22Rv1 (cell line): Measurements from ENCODE around the gene PACRG.

Experiments
- ZFX ChIP-seq: fragments of 450-650 bp; IDR thresholded peaks from 2 replicates; pipeline ENCODE4 v1.6.1; 2017; ENCODE audit warnings: antibody characterized with exemption, borderline replicate concordance
- TF ChIP-seq, protein P1 (sequence below): fragments of 450-650 bp; IDR thresholded peaks from 2 replicates; pipeline ENCODE4 v1.5.1; 2017; ENCODE audit warnings: mild to moderate bottlenecking

DNA sequence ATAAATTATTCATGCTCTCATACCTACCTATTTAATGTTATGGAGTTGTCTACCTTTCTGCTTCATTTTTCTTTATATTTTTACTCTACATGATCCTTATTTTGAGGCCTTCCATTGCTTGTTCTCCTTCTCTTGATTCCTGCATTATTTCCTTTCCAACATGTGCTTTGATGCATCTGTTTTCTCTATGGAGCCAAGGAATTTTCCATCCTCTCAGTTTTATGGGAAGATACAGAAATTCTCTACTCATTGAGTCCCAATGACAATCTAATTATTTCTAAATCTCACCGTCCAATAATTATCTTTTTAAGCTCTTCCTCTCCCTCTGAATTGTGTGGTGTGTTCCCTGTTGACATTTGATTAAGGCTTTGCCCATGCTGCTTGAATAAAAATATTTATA lies 136.0 kb downstream of the PACRG start:
- TF ChIP-seq, protein P1, sequence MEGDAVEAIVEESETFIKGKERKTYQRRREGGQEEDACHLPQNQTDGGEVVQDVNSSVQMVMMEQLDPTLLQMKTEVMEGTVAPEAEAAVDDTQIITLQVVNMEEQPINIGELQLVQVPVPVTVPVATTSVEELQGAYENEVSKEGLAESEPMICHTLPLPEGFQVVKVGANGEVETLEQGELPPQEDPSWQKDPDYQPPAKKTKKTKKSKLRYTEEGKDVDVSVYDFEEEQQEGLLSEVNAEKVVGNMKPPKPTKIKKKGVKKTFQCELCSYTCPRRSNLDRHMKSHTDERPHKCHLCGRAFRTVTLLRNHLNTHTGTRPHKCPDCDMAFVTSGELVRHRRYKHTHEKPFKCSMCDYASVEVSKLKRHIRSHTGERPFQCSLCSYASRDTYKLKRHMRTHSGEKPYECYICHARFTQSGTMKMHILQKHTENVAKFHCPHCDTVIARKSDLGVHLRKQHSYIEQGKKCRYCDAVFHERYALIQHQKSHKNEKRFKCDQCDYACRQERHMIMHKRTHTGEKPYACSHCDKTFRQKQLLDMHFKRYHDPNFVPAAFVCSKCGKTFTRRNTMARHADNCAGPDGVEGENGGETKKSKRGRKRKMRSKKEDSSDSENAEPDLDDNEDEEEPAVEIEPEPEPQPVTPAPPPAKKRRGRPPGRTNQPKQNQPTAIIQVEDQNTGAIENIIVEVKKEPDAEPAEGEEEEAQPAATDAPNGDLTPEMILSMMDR = no peak
- no peak for TF ChIP-seq ZFX
